GM19043 (cell line): ENCODE data around the gene IQCH.

ENCODE experiments used
- ATAC-seq: cut with Tn5 transposase; IDR thresholded peaks from one replicate; pipeline ENCODE4 v1.9.1; 2021; ENCODE audit warnings: low read depth; ENCODE audit not compliant: unreplicated experiment

The IQCH gene

DNA sequence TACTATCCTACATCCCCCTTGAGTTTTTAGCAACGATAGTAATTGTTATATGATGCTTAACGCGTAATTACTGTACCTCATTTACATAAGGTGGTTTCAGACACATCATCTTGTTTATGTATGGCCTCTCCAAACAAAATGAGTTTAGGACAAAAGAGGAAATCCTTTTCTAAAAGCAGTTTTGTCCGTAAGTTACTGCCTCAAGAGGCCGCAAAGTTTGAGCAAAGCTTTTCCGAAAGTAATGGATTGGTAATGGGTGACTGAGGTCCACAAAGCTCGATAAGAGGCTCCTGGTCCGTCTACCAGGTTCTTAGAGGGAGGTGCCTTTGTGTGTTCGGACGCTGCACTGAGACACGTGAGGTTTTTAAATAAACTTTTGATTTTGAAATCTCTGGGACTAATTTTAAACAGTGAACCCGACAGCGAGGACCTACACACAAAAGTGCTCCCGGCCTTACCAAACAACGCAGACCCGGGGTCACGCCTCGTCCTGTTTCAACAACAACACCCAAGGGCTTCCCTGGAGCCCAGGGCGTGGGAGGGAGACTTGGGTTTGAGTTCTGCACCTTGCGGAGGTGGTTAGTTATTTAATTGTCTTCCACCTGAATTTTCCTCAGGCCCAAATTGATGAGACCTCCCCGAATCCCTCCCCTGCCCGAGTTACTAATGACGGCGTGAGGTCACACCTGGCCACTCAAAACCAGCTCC is 265.9 kb downstream of the IQCH start:
- ATAC-seq = no peak

DNA sequence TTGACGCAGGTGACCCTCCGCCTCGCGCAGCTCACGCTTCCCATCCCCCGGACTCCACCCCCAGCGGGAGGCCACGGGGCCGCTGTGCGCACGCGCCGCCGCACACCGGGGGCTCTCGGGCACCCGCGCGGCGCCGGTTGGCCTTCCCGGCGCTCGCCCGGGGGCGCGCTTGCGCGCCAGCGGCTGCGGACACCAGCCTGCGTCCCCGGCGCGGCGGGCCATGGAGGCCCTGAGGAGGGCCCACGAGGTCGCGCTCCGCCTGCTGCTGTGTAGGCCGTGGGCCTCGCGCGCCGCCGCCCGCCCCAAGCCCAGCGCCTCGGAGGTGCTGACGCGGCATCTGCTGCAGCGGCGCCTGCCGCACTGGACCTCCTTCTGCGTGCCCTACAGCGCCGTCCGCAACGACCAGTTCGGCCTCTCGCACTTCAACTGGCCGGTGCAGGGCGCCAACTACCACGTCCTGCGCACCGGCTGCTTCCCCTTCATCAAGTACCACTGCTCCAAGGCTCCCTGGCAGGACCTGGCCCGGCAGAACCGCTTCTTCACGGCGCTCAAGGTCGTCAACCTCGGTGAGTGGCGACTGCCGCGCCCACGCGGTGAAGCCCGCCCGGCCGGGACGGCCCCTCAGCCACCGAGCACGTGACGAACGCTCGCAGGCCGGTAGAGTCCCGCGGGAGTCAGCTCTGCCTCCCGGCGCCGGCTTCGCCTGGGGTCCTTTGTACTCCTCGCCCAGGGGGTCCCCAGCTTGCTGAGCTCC is 266.6 kb downstream of the IQCH start, which contains the start of gene C15orf61:
TSS of gene C15orf61 (plus strand) at position 103 of the 754 bp plus-strand sequence. CDS start at position 221, 118 bp downstream.
- ATAC-seq = peak; percentile 64

DNA sequence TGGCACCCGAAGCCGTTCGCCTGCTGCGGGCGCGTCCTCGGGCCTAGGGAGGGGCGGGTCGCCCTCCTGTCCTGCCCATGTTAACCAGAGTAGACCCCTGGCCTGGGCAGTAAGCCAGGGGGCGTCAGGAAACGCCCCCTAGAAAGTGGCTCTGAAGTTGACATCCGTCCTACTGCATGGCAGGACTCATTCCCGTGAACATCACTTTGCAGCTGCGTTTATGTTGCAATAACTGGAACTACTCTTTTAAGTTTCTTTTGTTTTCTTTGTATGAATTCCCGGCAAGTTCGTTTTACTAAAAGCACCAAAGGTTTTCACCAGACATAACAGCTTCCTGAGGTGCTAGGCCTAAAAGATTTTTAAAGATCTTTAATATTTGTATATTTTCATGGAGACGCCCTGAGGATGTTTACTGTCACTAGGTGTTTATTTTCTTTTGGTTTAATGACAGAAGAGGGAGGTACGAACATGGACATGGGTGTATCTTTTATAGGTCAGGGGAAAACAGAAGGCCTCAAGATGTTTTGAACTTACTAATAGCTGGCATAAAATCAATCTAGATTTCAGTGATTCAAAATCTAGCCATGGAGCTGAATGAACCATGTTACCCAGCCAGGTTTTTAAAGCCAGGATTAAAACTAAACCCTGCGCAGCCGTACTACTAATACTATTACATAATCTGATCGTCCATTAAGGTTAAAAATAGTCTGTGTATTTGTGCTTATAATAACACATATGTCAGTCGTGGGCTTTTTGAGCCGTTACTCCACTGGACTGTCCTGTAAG is 267.4 kb downstream of the IQCH start:
- ATAC-seq = no peak

DNA sequence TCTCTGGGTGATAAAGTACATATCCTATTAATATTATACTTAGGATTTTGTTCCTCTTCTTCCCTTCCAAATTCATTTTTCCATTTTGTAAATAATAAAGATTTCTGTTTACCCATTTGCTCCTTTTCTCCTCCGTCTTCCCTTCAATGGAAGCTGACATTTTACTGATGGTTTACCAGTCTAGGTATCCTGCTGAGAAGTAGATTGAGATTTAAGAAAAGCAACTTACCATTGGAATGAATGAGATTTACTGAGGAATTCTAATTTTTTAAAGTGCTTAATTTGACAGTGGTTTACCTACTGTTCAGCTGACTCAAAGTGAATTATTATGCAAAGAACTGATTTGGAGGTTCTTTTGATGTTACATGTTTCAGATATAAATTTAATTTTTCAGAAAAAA is 268.7 kb downstream of the IQCH start:
- ATAC-seq = no peak

DNA sequence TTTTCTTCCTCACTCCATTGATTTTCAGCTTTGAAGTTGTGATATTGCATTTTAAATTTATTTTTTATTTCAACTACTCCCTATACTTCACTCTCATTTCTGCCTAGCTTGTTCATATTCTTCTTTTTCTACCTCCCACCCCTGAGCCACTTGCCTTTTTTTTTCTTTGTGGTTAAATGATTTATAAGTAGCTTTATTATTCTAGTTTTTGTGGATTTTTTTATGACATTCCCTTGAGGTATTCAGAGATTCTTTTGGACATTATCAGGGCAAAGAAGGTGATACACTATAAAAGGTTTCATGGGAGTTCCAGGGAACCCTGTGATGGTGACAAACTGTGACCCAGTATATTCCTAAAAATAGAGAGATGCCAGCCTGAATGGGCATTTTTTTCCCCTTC is 269.6 kb downstream of the IQCH start:
- no peak for ATAC-seq

DNA sequence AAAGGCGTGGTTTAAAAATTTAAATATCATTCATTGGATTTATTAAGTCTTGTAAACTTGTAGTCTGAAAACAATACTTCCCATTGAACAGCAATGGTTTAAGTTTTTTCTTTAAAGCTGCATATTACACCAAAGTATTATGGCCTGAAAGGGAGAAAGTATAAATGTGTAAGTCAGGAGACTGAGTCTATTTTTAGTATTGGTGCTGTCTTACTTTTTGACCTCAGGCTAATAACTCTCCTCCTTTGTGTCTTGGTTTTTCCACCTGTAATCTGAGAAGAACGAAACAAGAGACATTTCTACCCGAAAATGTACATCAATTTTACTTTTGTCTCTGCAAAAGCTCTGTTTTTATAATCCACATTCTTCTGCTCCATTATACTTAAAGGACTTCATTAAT is 273.9 kb downstream of the IQCH start:
- ATAC-seq = no peak

DNA sequence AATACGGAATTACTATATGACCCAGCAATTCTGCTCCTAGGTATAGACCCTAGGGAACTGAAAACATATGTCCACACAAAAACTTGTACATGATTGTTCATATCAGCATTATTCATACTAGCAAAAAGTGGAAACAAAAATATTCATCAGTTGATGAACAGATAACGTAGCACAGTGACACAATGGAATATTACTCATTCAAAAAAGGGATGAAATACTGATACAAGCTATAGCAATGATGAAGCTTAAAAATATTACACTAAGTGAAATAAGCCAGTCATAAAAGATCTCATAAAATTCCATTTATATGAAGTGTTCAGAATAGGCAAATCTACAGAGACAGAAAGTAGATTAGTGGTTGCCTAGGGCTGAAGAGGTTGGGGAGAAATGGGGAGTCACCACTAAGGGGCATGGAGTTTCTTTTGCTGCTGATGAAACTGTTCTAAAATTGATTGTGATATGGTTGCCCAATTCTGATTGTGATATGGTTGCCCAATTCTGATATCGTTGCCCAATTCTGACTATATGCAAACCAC is 276.9 kb downstream of the IQCH start:
- ATAC-seq = no peak

DNA sequence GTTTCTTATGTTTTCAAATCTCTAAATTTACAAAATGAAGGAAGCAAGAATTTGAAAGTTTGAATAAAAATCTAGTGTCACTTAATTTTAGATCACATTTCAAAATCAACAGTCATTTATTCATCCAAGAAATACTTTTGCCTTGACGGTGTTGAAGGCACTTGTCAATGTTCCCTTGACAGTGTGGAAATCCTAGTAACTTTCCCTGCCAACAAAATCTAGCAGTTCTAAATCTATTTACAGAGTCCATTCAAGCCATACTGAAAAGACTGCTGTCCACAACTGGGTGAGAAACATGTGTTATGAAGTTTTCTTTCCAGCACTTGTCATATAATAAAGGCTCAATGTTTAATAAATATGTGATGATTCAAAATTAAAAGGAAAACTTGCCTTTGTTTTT is 279.3 kb downstream of the IQCH start:
- ATAC-seq = no peak

DNA sequence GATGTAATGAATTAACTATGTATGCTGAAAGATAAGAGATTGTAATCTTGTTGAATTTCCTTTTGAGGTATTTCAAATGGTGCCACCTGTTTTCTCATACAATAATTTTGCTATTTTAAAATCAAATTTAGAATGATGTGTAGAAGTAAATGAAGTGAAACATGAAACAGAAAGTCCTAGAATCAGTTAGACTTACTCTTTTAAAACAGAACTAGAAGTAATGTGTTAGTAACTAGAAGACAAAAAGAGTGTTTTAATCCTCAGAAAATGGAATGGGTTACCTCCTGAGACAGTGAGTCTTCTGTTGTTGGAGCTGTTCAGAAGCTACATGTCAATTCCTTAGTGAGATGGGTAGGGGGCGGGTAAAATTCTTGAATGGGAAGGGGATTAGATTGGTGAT is 279.8 kb downstream of the IQCH start:
- ATAC-seq = no peak

DNA sequence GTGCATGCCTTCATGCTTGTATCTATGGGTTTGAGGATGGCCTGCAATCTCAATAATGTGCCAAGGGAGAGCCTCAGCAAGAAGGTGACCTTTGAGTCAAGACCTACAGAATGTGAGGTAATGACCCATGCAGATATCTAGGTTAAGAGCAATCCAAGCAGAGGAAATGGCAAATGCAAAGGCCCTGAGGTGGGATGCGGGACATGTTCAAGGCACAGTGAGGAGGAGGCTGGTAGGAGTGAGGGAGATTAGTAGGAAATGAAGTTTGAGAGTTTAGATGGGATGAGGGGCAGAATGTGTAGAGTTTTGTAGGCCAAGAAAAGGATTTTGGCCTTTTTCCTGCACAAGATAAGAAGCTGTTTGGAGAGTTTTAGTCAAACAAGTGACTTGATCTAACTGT is 283.2 kb downstream of the IQCH start:
- no peak for ATAC-seq

DNA sequence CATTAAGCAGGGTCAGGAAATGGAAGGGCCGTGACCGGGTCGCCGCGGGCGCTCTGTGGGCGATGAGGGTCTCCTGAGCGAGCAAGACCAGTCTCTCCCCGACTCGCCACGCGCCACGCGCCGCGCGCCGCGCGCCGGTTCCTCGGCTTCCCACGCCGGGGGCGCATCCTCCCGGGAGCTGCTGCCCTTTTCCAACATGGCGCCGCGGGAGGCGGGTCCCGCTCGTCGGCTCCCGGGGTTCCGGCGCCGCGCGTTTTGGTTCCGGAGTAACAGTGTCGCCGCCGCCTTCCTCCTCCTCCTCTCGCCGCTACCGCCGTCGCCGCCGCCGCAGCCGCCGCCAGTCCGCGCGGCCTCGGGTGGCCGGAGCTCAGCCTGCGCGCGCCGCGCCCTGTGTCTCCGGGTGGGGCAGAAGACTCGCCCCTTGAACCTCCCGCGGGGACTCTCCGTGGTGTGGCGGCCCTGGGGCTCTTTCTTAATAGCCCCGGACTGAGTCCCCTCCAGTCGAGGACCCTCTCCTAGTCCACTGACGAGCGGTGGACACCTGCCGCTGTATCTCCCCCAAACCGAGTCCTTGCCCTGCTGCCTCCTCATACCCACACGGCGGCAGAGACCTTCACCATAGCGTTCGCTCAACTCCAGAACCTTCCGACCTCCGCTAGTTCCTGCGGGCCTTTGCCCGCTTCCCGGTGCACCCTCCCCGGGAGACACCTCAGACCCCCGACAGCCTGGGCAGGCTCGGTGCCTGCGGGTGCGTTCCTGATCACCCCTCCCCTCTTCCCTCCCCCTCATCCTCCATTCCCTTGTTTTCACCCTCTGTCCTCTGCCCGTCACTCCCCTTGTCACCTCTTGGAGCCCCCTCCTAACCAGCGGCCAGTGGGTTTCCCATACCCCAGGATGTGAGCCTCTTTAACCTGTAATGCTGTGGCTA is 288.1 kb downstream of the IQCH start, which contains the start of gene MAP2K5:
TSS of gene MAP2K5 (plus strand) at position 284 of the 928 bp plus-strand sequence. CDS start at position 917, 633 bp downstream.
- no peak for ATAC-seq

DNA sequence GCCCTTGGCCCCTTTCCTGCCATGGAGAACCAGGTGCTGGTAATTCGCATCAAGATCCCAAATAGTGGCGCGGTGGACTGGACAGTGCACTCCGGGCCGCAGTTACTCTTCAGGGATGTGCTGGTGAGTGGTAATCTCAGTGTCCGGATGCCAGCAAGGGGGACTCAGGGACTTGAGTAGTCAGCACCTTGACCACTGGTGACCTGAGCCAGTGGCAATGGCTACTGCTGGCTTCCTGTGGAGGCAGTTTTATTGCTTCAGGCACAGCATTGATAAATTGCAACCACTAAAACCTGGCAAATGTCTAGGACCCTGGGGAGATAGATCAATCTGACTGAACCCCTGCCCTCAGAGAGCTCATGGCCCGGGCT is 288.7 kb downstream of the IQCH start:
- ATAC-seq = no peak

DNA sequence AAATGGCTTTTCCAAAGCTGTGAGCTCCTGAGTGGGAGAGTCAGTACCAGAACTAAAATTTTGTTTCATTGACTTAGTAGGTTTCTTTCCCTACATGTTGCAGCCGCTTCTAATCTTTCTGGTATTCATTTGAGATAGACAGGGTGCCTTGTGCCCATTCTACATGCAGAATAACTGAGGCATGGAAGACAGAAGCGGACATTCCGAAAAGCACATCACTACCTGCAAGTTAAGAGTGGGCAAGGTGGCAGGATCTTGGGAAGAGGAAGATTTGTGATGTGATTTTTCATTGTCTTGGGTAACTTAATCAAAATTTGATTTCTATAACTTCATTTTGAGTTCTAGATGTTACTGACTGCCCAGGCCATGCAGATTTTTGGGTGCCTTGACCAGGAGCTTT is 289.9 kb downstream of the IQCH start:
- ATAC-seq = no peak

DNA sequence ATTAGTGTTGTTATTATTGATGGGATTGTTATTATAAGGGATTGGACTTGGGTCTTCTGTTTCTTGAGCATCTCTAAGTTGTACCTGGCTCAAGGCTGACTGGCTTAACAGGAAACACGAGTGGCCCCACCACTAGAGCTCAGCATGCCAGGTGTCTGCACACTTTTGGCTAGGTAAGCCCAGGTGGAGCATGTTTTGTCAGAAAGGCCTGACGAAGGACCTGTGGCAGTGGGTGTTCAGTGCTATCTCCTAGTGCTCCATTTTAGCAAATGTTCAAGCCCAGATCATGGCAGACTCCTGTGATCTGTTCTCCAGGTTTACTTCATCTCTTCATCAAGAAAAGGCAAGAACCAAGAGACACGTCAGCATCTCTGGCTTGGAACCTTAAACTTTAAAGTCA is 291.3 kb downstream of the IQCH start:
- ATAC-seq = no peak

DNA sequence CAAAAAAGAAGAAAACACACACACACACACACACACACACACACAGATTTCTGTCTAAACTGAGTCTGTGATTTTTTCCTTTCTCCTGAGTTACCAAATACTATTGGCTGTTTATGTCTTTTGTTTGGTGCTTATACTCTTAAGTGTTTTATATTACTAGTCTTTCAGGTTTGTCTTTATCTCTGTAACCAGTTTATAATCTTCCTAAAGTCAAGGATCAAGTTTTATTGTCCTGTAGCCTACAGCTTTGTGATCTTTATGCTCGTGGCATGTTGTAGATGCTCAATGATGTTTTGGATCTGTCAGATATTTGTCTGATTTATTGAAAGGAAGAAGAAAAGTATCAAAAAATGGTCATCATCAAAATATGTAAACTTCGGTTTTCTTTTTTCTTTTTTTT is 292.5 kb downstream of the IQCH start:
- ATAC-seq = no peak

DNA sequence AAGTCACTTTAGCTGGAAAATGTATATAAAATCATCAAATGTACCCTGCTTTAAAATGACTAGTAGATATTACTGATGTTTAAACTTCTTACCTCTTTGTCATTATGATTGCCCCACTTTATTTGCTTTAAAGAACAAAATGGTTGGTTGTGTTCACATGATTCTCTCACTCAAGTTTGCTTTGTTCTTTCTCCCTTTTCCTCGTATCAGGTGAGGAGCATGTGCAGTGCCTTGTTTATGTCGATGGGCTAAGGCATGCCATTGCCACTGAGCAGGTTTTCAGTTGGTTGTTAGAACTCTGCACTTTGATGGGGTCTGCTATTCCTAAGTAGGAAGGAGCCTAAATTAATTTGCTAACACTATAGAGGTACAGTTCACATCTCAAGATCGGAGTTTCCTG is 293.2 kb downstream of the IQCH start:
- ATAC-seq = no peak

DNA sequence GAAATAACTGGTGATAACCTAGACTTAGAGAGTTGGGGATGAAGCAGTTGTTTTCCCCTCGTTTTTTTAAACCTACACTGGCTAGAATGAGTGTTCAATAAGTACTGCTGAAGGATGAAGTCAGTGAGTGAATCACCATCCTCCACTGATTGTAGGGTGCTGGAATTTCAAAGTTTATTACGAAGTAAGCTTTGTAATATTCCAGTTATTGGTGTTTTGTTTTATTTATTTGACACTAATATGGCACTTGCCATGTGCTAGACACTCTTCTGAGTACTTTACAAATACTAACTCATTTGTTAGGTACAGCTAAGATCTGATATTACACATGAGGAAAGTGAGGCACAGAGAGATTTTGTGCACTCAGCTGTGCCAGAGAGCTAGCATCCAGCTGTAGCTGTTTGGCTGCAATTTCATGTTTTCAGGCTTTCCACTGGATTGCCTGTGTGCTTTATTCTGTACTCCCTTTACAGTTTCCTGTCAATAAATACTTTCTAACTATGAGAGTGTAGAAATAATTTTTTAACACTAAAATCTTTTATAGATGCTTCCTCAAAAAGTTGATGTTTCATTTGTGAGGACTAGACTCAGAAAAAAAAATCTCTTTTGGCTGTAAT is 293.8 kb downstream of the IQCH start:
- no peak for ATAC-seq

DNA sequence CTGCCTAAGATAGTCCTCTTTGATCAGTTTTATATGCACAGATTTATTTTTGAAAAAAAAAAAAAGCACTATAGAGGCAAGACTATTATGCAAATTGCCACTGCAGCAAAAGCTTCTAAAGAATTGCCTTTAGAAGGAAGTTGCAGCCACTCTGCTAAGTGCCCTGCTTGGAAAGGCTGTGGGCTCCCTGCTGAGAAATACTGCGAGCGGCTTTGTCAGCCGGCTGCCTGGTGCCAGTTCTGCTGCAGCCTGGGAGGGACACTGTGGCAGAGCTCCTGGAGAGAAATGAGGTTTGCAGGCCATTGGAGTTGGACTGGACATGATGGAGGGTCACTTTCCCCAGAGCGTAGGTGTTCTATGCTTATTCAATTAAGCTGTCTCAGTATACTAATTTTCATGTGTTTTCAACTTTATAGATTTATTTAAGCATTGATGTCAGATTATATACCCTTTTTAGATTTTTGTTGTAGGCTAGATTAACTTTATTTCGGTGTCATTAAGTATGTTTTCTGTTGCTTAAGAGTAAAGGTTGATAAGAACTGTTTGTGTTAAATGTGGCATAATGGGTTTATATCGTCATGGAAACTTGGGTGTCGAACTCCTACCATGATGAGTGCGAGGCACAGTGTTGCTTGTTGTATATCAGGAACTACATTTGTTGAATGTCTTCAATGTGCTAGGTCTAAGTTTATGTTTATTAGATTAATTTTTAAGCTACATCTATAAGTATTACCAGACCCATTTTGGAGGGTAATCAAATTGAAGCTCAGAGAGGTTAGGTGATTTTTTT is 294.5 kb downstream of the IQCH start:
- no peak for ATAC-seq

DNA sequence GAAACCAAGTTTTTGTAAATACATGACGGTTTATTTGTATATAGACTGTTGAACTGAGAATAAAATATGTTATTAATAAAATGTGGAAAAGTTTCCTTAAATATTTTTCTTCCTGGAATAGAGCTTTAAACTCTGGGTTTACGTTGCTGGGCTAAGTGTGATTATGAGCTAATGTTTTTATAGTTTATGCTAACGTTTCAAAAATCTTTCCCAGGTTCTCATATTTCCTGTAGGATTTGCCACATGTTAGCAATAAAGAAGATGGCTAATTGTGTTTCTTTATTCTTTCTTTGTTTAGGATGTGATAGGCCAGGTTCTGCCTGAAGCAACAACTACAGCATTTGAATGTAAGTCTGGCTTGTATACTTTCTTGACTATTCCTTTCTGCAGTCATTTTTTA is 295.1 kb downstream of the IQCH start:
- ATAC-seq = no peak
